ENCODE results near the gene GINS3. TPM values are rescaled to one million over a fixed set of nuclear protein-coding genes. Genes with fewer than 3 reads are reported as not detected.

The GINS3 gene
- total and polyA plus RNA-seq, 4 donors = 0.76 to 5.9 (median 1.2) TPM

DNA sequence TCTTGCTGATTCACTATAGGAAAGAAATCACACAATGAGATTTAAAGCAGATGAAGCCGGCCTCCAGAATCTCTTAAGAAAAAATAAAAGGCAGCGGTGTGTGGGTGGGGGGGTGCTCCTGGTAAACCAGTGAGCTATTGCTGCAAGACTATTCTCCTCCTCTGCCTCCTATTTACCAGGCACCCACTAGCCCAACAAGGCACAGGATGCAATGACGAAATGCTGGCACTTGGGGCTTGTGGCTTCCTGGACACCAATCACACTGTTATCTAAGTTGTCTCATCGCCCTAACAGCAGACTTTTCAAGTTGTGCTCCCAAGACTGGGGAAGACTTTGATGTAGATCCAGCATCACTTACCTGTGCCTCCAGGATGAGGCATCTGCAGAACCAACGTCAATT is 57.5 kb downstream of the GINS3 start:
- no peak overlapping the region for H3K9ac ChIP-seq (ENCODE audit: low read depth in 1 of 2, low read length in 2 of 2)
- peaks cover 0 to 2% (median 0%) of the 10 kb centered on the region in 4 donors for H3K27me3 ChIP-seq (ENCODE audit: control insufficient read depth in 4 of 4, insufficient read depth in 4 of 4, low read length in 3 of 4)
- H3K9me3 ChIP-seq (ENCODE audit: control insufficient read depth in 4 of 4, low read length in 3 of 4) = no peaks in the 10 kb centered on the region
- no peak overlapping the region for H3K4me3 ChIP-seq (ENCODE audit: low read depth in 1 of 3, low read length in 3 of 3)
- TF ChIP-seq EGR1 (IDR thresholded peaks at IDR 0.05; ENCODE audit: low read depth in 2 of 2) = no peak
- TF ChIP-seq HNF4G (IDR thresholded peaks at IDR 0.05) = no peak
- no peak for TF ChIP-seq RAD21 (IDR thresholded peaks at IDR 0.05)
- TF ChIP-seq CTCF (IDR thresholded peaks at IDR 0.05; ENCODE audit: low read depth, low read length, missing input control) = no peak
- TF ChIP-seq REST (IDR thresholded peaks at IDR 0.05) = no peak
- no peak for TF ChIP-seq RXRA (IDR thresholded peaks at IDR 0.05)
- TF ChIP-seq GABPA (IDR thresholded peaks at IDR 0.05 in 1 of 2, conservative IDR thresholded peaks at IDR 0.05 in 1 of 2) = no peak
- TF ChIP-seq FOXA2 (IDR thresholded peaks at IDR 0.05) = no peak
- no peak for TF ChIP-seq SP1 (IDR thresholded peaks at IDR 0.05)
- TF ChIP-seq FOXA1 (IDR thresholded peaks at IDR 0.05) = no peak
- TF ChIP-seq TAF1 (conservative IDR thresholded peaks at IDR 0.05) = no peak
- no peak for TF ChIP-seq ATF3 (IDR thresholded peaks at IDR 0.05)
- no peak for TF ChIP-seq JUND (IDR thresholded peaks at IDR 0.05)
- TF ChIP-seq NR2F2 (IDR thresholded peaks at IDR 0.05) = no peak
- no peak for TF ChIP-seq MAX (IDR thresholded peaks at IDR 0.05)
- no peak for TF ChIP-seq YY1 (IDR thresholded peaks at IDR 0.05)
- no peak for TF ChIP-seq HNF4A (conservative IDR thresholded peaks at IDR 0.05)
- TF ChIP-seq ZBTB33 (IDR thresholded peaks at IDR 0.05) = no peak
- DNase-seq (ENCODE audit: low spot score) = no peak
- H3K36me3 ChIP-seq (ENCODE audit: control insufficient read depth in 4 of 4, insufficient read depth in 3 of 4, low read depth in 1 of 4, low read length in 3 of 4) = no peaks in the 10 kb centered on the region
- H3K4me1 ChIP-seq (ENCODE audit: control insufficient read depth in 4 of 4, insufficient read depth in 4 of 4, low read length in 3 of 4) = no peaks in the 10 kb centered on the region
- 78% methylated on average over 5 of the region's 5 CpGs for WGBS
- H3K27ac ChIP-seq (ENCODE audit: low read depth in 1 of 2, low read length in 2 of 2) = no peak overlapping the region
